GM12878 (cell line): Measurements from ENCODE around the gene TTC1. TPM values are rescaled to one million over a fixed set of nuclear protein-coding genes. Genes with fewer than 3 reads are reported as not detected.

ENCODE experiments used
- ATAC-seq: fragments of 200-7000 bp; cut with Tn5 transposase; 3 replicates; pipeline ENCODE4 v1.9.1; 2020; ENCODE audit warnings: mild to moderate bottlenecking, moderate library complexity
- BruUV-seq: library from RNA; stranded (reverse); fragments of 400-500 nt; replicated peaks from 2 replicates; lab custom pipeline; 2021; lab: Mats Ljungman, UMichigan
- CTCF ChIA-PET: fragments of 300-600 bp; sonication (Branson Sonifier 250); formaldehyde crosslinking; extraction: SDS; loops from one replicate; lab custom pipeline; 2021; ENCODE audit warnings: inconsistent platforms; lab: Yijun Ruan, JAX
- POLR2A ChIA-PET: fragments of 350-600 bp; formaldehyde crosslinking; extraction: SDS; loops from one replicate; lab custom pipeline; 2021; ENCODE audit warnings: inconsistent platforms; lab: Charles Lee
- RAD21 ChIA-PET: fragments of 300-600 bp; sonication (Branson Sonifier 250); formaldehyde crosslinking; loops from one replicate; lab custom pipeline; 2023; ENCODE audit warnings: antibody characterized with exemption; ENCODE audit not compliant: unreplicated experiment; lab: Charles Lee
- SMC1A ChIA-PET: fragments of 300-600 bp; sonication (Branson Sonifier 250); formaldehyde crosslinking; loops from one replicate; lab custom pipeline; 2023; ENCODE audit not compliant: unreplicated experiment, uncharacterized antibody; lab: Charles Lee
- DNase-seq: peaks from one replicate; pipeline ENCODE4 v3.0.0-alpha.2; 2011; ENCODE audit warnings: low read depth, low spot score
- FAIRE-seq: peaks from 3 replicates; lab custom pipeline; 2011; peaks lifted over from hg19 to GRCh38; lab: Jason Lieb, UNC
- H2AFZ ChIP-seq: 2 replicates; pipeline ENCODE4 v1.6.0; 2011; ENCODE audit warnings: low read depth, low read length, control low read depth; ENCODE audit not compliant: control insufficient read depth
- H3K27ac ChIP-seq: 2 replicates; pipeline ENCODE4 v1.5.1; 2011; ENCODE audit warnings: control low read depth; ENCODE audit not compliant: control insufficient read depth, insufficient read depth
- H3K27me3 ChIP-seq, 2 experiments: replicated peaks in 1 of 2; 2 replicates each; pipeline versions ENCODE4 v1.6.0 to v1.6.1; 2011; ENCODE audit warnings: low read length in 1 of 2; ENCODE audit not compliant: control insufficient read depth in 2 of 2, insufficient read depth in 2 of 2
- H3K36me3 ChIP-seq, 2 experiments: 2 replicates each; pipeline ENCODE4 v1.5.1; 2011; ENCODE audit warnings: low read length in 1 of 2; ENCODE audit not compliant: control insufficient read depth in 2 of 2, insufficient read depth in 2 of 2
- H3K4me1 ChIP-seq: 2 replicates; pipeline ENCODE4 v1.6.1; 2011; ENCODE audit warnings: mild to moderate bottlenecking, low read length, moderate library complexity, mixed read lengths; ENCODE audit not compliant: control insufficient read depth, insufficient read depth
- H3K4me2 ChIP-seq: 2 replicates; pipeline ENCODE4 v1.6.0; 2011; ENCODE audit warnings: control low read depth; ENCODE audit not compliant: control insufficient read depth, insufficient read depth
- H3K4me3 ChIP-seq: fragments of 200-600 bp; sonication (generic); 2 replicates; pipeline ENCODE4 v1.5.1; 2016
- H3K79me2 ChIP-seq: 2 replicates; pipeline ENCODE4 v1.6.0; 2011; ENCODE audit warnings: low read length; ENCODE audit not compliant: control insufficient read depth, insufficient read depth
- H3K9ac ChIP-seq: 2 replicates; pipeline ENCODE4 v1.8.0; 2011; ENCODE audit warnings: low read length, control low read depth, mixed read lengths; ENCODE audit not compliant: control insufficient read depth, insufficient read depth
- H3K9me3 ChIP-seq: replicated peaks from 3 replicates; pipeline ENCODE4 v1.5.1; 2011; ENCODE audit warnings: mild to moderate bottlenecking, low read length; ENCODE audit not compliant: control insufficient read depth, insufficient read depth
- H4K20me1 ChIP-seq: 2 replicates; pipeline ENCODE4 v1.6.0; 2011; ENCODE audit not compliant: control insufficient read depth, insufficient read depth
- E4F1 ChIP-seq: fragments of 450-650 bp; IDR thresholded peaks from 2 replicates; pipeline ENCODE4 v1.6.1; 2018; ENCODE audit warnings: borderline replicate concordance, mild to moderate bottlenecking; ENCODE audit not compliant: partially characterized antibody
- IRF3 ChIP-seq: fragments of 450-650 bp; IDR thresholded peaks from 2 replicates; pipeline ENCODE4 v1.6.1; 2014; ENCODE audit warnings: mild to moderate bottlenecking
- JUND ChIP-seq: IDR thresholded peaks from 2 replicates; pipeline ENCODE4 v1.6.1; 2012; ENCODE audit warnings: low read depth, mild to moderate bottlenecking, low read length, improper control_type of control experiment, moderate library complexity
- MEF2A ChIP-seq: IDR thresholded peaks from 2 replicates; pipeline ENCODE4 v1.6.1; 2011; ENCODE audit warnings: low read depth, mild to moderate bottlenecking, low read length, moderate library complexity; ENCODE audit not compliant: insufficient read depth
- NFYA ChIP-seq: IDR thresholded peaks from 2 replicates; pipeline ENCODE4 v1.6.1; 2011; ENCODE audit warnings: low read depth, mild to moderate bottlenecking, low read length, improper control_type of control experiment, borderline replicate concordance
- REST ChIP-seq: IDR thresholded peaks from 2 replicates; pipeline ENCODE4 v1.6.1; 2012; ENCODE audit warnings: mild to moderate bottlenecking, low read depth, low read length
- SRF ChIP-seq, 2 experiments: IDR thresholded peaks; 2 replicates each; pipeline ENCODE4 v1.6.1; 2011; ENCODE audit warnings: low read depth in 2 of 2, low read length in 2 of 2, mild to moderate bottlenecking in 1 of 2, moderate library complexity in 1 of 2
- USF2 ChIP-seq: IDR thresholded peaks from 2 replicates; pipeline ENCODE4 v1.6.1; 2011; ENCODE audit warnings: low read depth, low read length, improper control_type of control experiment, borderline replicate concordance
- ZBED1 ChIP-seq: IDR thresholded peaks from 2 replicates; pipeline ENCODE4 v1.6.1; 2016; ENCODE audit warnings: borderline replicate concordance
- WGBS: methylation state at CpG from one replicate; pipeline ENCODE4 v1.1.6; 2016; ENCODE audit warnings: low lambda C conversion rate; ENCODE audit not compliant: insufficient replicate concordance, insufficient coverage; ENCODE audit errors: missing lambda C conversion rate; 5-methylcytosine and 5-hydroxymethylcytosine counted together
- in situ Hi-C: fragments of 300-500 bp; cut with MboI; formaldehyde crosslinking; loops from 9 replicates; pipeline ENCODE4 v1.14.3; 2018; ENCODE audit warnings: mixed read lengths
- intact Hi-C: fragments of 100-400 bp; cut with micrococcal nuclease; formaldehyde crosslinking; loops from one replicate; pipeline ENCODE4 v1.14.2; 2022; ENCODE audit not compliant: unreplicated experiment
- polyA plus RNA-seq, 11 experiments: library from polyadenylated mRNA; depleted of rRNA in 4 of 11; unstranded in 6 of 11; stranded (reverse) in 5 of 11; fragments of >200 nt; fragmentation: Nextera tagmentation in 4 of 11; fragmentation: Illumina TruSeq in 1 of 11; extraction: Ambion mirVana in 4 of 11; extraction: Trizol in 1 of 11; gene quantifications; 1 replicate in 1 of 11; 2 replicates in 10 of 11; pipeline versions ENCODE4 v1.2.1 to v1.2.3, GENCODE V29; 2011 to 2016; ENCODE audit warnings: inconsistent platforms in 2 of 11, missing spikeins in 2 of 11, low read depth in 1 of 11
- total RNA-seq, 4 experiments: library from RNA; depleted of rRNA in 3 of 4; stranded (reverse); fragments of >200 nt in 3 of 4; fragmentation: Illumina TruSeq in 1 of 4; extraction: Trizol in 1 of 4; gene quantifications; 2 replicates each; pipeline versions ENCODE4 v1.2.1 to v1.2.3, GENCODE V29; 2013 to 2021

TTC1 gene
- total and polyA plus RNA-seq, 10 of the 15 experiments (the other 5 are each of a cell fraction or from before 2014, with no cell fraction given): 46.6 to 160 (median 92.3) TPM

GRCh38 chr5:160049099-160049498 lies 40.2 kb downstream of the TTC1 start:
- Histone ChIP-seq H3K27me3 (no peaks in the 10 kb centered on the region), H2AFZ (no peak overlapping the region), H3K79me2 (no peaks in the 10 kb centered on the region), H3K4me1 (no peaks in the 10 kb centered on the region), H4K20me1 (no peaks in the 10 kb centered on the region), H3K4me2 (no peak overlapping the region), H3K9me3 (no peaks in the 10 kb centered on the region), H3K4me3 (no peak overlapping the region), H3K27ac (no peak overlapping the region), H3K36me3 (peaks cover 5 to 10% of the 10 kb centered on the region in 2 experiments), H3K9ac (no peak overlapping the region)
- ATAC-seq: no peak
- no TSS peak for BruUV-seq
- 79% methylated on average over 3 of the region's 3 CpGs for WGBS
- SMC1A ChIA-PET: interaction anchor here (0.9 to 1.2 kb wide), 2 partner anchors 26 to 296 kb away, joined by 3 to 4 read pairs; no protein-coding TSS in a partner anchor
- TF ChIP-seq MEF2A (no peak), JUND (no peak), SRF (IDR thresholded peaks at IDR 0.05; ENCODE audit: low read depth in 2 of 2, low read length in 2 of 2) (no peak), NFYA (no peak), USF2 (no peak), ZBED1 (no peak), E4F1 (no peak), REST (no peak), IRF3 (no peak)
- no peak for DNase-seq
- in situ Hi-C loops: no loop called here
- intact Hi-C loops: no loop called here
- RAD21 ChIA-PET: interaction anchor here (0.6 kb wide), 1 partner anchor 26 kb away, joined by 4 read pairs; no protein-coding TSS in a partner anchor
- CTCF ChIA-PET: no interaction called here
- no peak for FAIRE-seq
- POLR2A ChIA-PET: no interaction called here
